ENCODE results near the gene PDZD8.

- TF ChIP-seq EP300 (IDR thresholded peaks at IDR 0.05), result no peak
- TF ChIP-seq POLR2AphosphoS5 (IDR thresholded peaks at IDR 0.05), result no peak
- no peak for TF ChIP-seq POLR2A (IDR thresholded peaks at IDR 0.05)
- TF ChIP-seq CTCF (IDR thresholded peaks at IDR 0.05), result no peak
These were observed 41.2 kb downstream of the PDZD8 start for GRCh38 chr10:117334066-117334465.
